Measurements from ENCODE around the gene ADCK1.
"Not testable (repeated sequence)": the region's sequence is repeated elsewhere in the genome, so short reads cannot be mapped to it uniquely, and the experiment has no call there.

Gene ADCK1

DNA sequence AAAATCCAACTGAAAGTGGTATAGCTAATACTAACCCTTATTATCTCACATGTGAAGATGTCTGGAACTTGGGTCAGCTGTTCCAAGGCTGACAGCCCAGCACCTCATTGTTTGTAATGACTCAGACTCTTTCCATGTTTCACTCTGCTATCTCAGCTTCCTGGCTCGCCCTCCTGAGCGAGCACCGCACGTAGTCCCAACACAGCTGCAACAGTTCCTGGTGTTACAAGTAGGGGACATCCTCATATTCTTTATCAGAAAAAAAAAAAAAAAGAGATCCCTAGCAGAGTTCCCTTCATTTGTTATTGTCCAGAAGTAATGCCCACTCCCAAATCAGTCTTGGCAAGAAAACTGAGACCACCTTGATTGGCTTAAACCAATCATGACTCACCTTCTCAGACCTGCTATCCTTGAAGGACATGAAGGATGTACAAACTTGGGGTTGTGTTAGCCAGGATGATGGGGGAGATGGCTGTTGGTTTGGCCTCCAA, 92.5 kb downstream of the ADCK1 start:
- DNase-seq (ENCODE audit: insufficient read length, low spot score): no peak
- FAIRE-seq: no peak

GRCh38 chr14:77892890-77893484, 93.1 kb downstream of the ADCK1 start:
- DNase-seq (ENCODE audit: insufficient read length, low spot score) (no peak), FAIRE-seq (no peak)

GRCh38 chr14:77897374-77897773, 97.5 kb downstream of the ADCK1 start:
- DNase-seq (ENCODE audit: insufficient read length, low spot score) (no peak), FAIRE-seq (no peak)

DNA sequence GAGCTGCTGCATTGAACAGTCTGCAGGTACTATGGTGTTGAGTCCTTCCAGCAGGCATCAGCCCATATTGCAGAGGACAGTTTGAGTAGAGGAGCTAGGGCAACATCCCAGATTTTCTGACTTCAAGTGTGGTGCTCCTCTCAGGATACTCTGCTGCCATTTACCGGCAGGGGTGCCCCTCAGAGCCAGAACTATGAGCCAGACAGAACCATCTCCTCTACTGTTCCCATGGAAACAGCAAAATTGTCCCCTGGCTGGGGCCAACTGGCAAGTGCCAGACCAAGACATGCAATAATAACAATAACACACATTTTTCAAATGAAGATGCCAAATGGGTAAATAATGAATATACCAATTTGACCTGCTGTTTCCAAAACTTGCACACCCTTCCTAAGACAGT, 102.9 kb downstream of the ADCK1 start:
- FAIRE-seq (no peak), DNase-seq (ENCODE audit: insufficient read length, low spot score) (no peak)

- no peak for FAIRE-seq
Measured at GRCh38 chr14:77903221-77903620, 103.3 kb downstream of the ADCK1 start.

GRCh38 chr14:77903937-77904617, 104.2 kb downstream of the ADCK1 start:
- no peak for FAIRE-seq
- DNase-seq (ENCODE audit: insufficient read length, low spot score): no peak

More at GRCh38 chr14:77903221-77903620, 103.3 kb downstream of the ADCK1 start:
- no peak for DNase-seq (ENCODE audit: insufficient read length, low spot score)

DNA sequence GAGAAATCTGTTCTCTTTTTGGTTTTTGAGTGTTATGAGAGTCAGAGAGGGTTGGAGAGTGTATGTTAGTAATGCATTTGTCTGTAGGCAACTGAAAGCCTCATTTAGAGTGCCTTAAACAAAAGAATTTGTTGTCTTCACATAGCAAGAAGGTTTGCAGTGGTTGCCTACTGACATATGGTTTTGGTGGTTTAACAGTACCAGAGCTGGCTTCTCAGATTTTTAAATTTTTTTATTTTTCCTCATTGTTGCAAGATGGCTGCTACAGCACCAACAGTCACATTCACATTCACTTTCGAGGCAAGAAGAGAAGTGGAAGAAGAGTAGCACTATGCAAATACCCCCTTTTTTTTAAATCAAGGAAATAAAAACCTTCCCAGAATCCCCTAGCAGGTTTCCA, 106.5 kb downstream of the ADCK1 start:
- FAIRE-seq (no peak), DNase-seq (ENCODE audit: insufficient read length, low spot score) (no peak)

GRCh38 chr14:77908847-77909246, 108.9 kb downstream of the ADCK1 start:
- no peak for DNase-seq (ENCODE audit: insufficient read length, low spot score)
- no peak for FAIRE-seq

GRCh38 chr14:77909911-77910310, 110.0 kb downstream of the ADCK1 start:
- no peak for FAIRE-seq
- DNase-seq (ENCODE audit: insufficient read length, low spot score): no peak

GRCh38 chr14:77910506-77910905, 110.6 kb downstream of the ADCK1 start:
- no peak for FAIRE-seq
- no peak for DNase-seq (ENCODE audit: insufficient read length, low spot score)

DNA sequence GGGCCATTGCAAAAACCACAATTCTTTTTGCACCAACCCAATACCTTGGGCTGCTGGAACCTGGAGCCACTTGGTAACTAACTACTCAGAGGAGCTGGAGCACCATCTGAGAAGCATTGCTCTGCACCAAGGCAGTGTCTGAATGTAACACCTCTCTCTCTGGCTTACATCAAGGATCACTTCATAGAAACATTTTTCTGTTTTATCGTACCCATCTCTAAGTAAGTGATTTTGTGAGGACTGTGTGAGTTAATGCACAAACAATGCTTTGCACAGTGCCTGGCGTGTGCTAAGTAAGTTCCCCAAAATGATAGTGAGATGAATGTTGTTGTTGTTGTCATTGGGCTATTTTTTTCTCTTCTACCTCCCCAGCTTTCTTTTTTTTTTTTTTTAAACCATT, 111.4 kb downstream of the ADCK1 start:
- DNase-seq (ENCODE audit: insufficient read length, low spot score): no peak
- no peak for FAIRE-seq

- FAIRE-seq (no peak), DNase-seq (ENCODE audit: insufficient read length, low spot score) (no peak)
Measured at GRCh38 chr14:77912754-77913556, 113.0 kb downstream of the ADCK1 start.

DNA sequence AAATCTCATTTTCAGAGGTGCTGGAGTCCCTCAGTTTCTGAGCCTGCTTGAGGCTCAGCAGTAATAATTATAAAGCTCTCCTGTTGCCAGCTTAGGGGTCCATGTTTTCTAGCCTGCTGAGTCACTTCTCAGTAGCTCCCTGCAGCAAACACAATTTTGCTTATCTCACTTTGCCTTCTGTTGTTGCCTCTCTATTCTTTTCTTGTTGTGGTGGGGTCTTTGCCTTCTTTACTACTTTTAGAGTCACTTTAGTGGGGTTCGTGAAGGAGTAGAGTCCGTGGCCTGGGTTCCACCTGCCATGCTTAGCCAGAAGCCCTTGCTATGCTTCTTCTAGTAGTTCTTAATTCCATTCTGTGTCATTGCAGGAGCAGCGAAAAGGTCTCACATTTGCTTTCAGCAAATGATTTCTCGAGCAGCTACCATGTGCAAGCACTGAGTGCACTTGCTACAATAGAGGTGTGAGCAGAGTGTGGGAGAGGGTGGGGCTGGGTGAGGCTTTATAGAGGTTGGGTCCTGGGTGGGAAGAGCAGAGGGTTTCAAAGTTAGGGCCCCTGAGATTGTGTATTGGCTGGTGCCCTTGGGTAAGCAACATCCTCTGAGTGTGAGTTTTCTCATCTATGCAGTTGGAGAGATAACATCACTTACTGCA, 114.3 kb downstream of the ADCK1 start:
- DNase-seq (ENCODE audit: insufficient read length, low spot score) (no peak), FAIRE-seq (no peak)

DNA sequence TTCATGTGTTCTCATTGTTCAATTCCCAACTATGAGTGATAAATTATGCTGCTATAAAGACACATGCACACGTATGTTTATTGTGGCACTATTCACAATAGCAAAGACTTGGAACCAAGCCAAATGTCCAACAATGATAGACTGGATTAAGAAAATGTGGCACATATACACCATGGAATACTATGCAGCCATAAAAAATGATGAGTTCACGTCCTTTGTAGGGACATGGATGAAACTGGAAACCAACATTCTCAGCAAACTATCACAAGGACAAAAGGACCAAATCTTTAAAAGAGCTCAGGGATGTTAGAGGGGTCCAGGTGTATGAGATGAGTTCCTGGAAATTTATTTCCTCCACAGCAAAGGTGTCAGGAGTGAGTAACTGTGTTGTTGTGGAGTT, 115.5 kb downstream of the ADCK1 start:
- not testable (repeated sequence) for DNase-seq (ENCODE audit: insufficient read length, low spot score); FAIRE-seq

GRCh38 chr14:77917491-77918201, 117.7 kb downstream of the ADCK1 start:
- FAIRE-seq (no peak), DNase-seq (ENCODE audit: insufficient read length, low spot score) (no peak)

DNA sequence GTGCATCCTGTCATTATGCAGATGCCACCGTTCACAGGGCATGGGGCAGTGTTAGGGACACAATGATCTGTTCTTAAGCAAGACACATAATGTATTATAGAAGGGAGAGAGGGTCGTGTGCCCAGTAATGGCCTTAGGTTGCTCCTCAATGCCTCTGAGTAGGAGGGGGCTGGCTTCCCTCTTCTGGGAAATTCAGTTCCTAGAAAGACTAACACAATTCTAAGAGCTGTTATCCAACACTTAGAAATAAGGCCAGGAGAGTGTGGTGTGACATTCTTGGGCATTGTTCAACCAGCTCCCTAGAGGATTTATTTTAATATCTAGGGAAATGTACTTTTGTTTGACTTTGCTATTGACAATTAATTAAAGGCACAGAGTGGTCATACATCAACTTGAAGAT, 118.5 kb downstream of the ADCK1 start:
- FAIRE-seq (no peak), DNase-seq (ENCODE audit: insufficient read length, low spot score) (no peak)

DNA sequence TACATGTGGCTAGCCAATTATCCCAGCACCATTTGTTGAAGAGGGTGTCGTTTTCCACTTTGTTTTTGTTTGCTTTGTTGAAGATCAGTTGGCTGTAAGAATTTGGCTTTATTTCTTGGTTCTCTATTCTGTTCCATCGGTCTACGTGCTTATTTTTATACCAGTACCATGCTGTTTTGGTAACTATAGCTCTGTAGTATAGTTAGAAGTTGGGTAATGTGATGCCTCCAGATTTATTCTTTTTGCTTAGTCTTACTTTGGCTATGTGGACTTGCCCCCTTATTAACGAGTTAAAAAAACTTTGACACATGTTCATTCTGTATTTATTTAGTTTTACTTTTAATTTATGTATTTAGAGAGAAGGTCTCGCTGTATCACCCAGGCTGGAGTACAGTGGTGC, 120.4 kb downstream of the ADCK1 start:
- DNase-seq (ENCODE audit: insufficient read length, low spot score): no peak
- FAIRE-seq: no peak

DNA sequence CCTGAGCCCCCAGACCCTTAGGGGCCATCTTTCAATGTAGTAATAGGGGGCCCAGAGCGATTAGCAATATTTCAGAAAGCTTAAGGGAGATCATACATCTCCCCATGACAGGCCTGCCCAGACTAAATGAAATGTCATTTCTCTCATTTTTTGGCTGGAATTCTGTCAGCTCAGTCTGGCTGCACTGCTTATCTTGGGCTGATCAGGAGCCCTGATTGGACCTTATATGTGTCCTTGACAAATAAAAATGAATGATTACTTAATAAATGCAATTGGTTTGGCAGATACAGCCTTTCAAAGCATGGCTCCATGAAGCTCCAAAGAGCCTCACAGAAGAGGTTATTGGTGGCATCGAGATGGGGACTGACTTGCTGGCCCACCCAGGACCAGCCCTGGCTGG, 121.9 kb downstream of the ADCK1 start:
- FAIRE-seq (no peak), DNase-seq (ENCODE audit: insufficient read length, low spot score) (no peak)

DNA sequence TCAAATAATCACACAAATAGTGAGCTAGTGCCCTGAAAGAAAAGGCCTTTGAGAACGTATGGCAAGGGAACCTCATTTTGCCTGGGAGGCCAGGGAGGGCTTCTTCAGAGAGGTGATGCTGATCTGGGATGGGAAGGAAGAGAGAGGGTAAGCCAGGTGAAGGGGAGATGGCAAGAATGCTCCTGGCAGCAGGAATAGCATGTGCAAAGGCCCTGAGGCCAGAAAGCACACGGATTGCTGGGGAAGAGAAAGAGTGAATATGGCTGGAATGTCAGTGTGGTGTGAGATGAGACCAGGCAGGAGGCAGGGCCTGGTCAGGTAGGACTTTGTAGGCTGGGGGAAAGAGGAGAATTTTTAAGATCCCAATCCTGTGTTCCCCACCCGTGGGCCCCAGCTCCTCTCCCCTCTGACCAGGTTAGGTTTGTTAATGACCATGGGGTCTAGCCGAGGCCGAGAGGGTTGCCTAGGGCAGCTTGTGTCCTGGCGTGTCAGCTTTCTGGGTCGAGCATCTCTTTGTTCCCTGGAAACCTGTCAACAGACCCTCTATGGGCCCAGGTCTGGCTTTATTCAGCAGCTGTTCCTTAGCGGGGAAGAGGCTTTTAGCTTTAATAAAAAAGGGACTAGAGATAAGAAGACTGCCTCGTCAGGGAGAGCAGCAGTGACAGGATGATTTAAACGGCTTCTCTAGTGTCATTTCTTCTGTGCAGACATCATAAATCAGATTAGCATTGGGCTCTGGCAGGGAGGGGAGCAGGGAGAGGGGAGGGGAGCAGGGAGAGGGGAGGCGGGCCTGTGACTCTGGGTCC, 123.4 kb downstream of the ADCK1 start:
- FAIRE-seq (no peak), DNase-seq (ENCODE audit: insufficient read length, low spot score) (no peak)
